Neural progenitor cell (in vitro differentiated cells): ENCODE results near the gene GRM3.

Experiments
- CTCF ChIP-seq: fragments of 200-600 bp; sonication (generic); IDR thresholded peaks from 2 replicates; pipeline ENCODE4 v1.5.1; 2017; ENCODE audit warnings: antibody characterized with exemption, mild to moderate bottlenecking
- EZH2 ChIP-seq: fragments of 200-600 bp; sonication (generic); IDR thresholded peaks from 2 replicates; pipeline ENCODE4 v1.6.1; 2017; ENCODE audit warnings: antibody characterized with exemption, mild to moderate bottlenecking, moderate library complexity

- TF ChIP-seq CTCF (no peak), EZH2 (no peak)
These were observed 124.7 kb downstream of the GRM3 start for GRCh38 chr7:86768394-86768793.
